Mesenchymal stem cell (in vitro differentiated cells and primary cell): ENCODE data around the gene PEX5L.

Source experiments
- DNase-seq: peaks from one replicate; pipeline ENCODE4 v3.0.0-alpha.2; 2013
- H2AFZ ChIP-seq: one replicate; pipeline ENCODE4 v1.6.1; 2013; ENCODE audit warnings: low read depth, mild to moderate bottlenecking, control low read depth, inconsistent platforms, low read length, moderate library complexity
- H2AK5ac ChIP-seq: 2 replicates; pipeline ENCODE4 v1.6.1; 2013; ENCODE audit warnings: low read length, moderate library complexity, mild to moderate bottlenecking, inconsistent platforms; ENCODE audit not compliant: severe bottlenecking
- H2BK120ac ChIP-seq: one replicate; pipeline ENCODE4 v1.6.1; 2013; ENCODE audit warnings: low read depth, mild to moderate bottlenecking, inconsistent platforms, low read length, moderate library complexity
- H2BK12ac ChIP-seq, 2 experiments: one replicate each; pipeline ENCODE4 v1.6.1; 2013; ENCODE audit warnings: inconsistent platforms in 2 of 2, low read length in 2 of 2, mild to moderate bottlenecking in 2 of 2, moderate library complexity in 2 of 2, control low read depth in 1 of 2
- H2BK15ac ChIP-seq: one replicate; pipeline ENCODE4 v1.6.1; 2013; ENCODE audit warnings: mild to moderate bottlenecking, low read depth, inconsistent platforms; ENCODE audit not compliant: poor library complexity, severe bottlenecking
- H2BK5ac ChIP-seq: 2 replicates; pipeline ENCODE4 v1.6.1; 2013; ENCODE audit warnings: low read depth, mild to moderate bottlenecking, low read length, control low read depth, inconsistent platforms; ENCODE audit not compliant: poor library complexity, severe bottlenecking
- H3K14ac ChIP-seq, 2 experiments: one replicate each; pipeline ENCODE4 v1.6.1; 2013; ENCODE audit warnings: inconsistent platforms in 2 of 2, low read length in 2 of 2, control low read depth in 1 of 2, mild to moderate bottlenecking in 1 of 2, moderate library complexity in 1 of 2
- H3K18ac ChIP-seq, 2 experiments: one replicate each; pipeline ENCODE4 v1.6.1; 2013; ENCODE audit warnings: inconsistent platforms in 2 of 2, low read length in 2 of 2, control low read depth in 1 of 2, low read depth in 1 of 2, mild to moderate bottlenecking in 1 of 2
- H3K23ac ChIP-seq, 2 experiments: one replicate each; pipeline ENCODE4 v1.6.1; 2013; ENCODE audit warnings: inconsistent platforms in 2 of 2, low read length in 2 of 2, mild to moderate bottlenecking in 2 of 2, moderate library complexity in 2 of 2, control low read depth in 1 of 2
- H3K27ac ChIP-seq: 2 replicates; pipeline ENCODE4 v1.5.1; 2013; ENCODE audit warnings: mild to moderate bottlenecking, moderate library complexity, low read length, control low read depth, inconsistent platforms; ENCODE audit not compliant: poor library complexity, severe bottlenecking
- H3K27me3 ChIP-seq, 2 experiments: 2 replicates each; pipeline versions ENCODE4 v1.6.1 to v1.7.0; 2013; ENCODE audit warnings: low read length in 2 of 2, mild to moderate bottlenecking in 2 of 2, moderate library complexity in 2 of 2, control low read depth in 1 of 2, inconsistent platforms in 1 of 2; ENCODE audit not compliant: control insufficient read depth in 1 of 2, insufficient read depth in 1 of 2
- H3K36me3 ChIP-seq, 2 experiments: 2 replicates each; pipeline versions ENCODE4 v1.6.1 to v1.7.0; 2013; ENCODE audit warnings: low read length in 2 of 2, control low read depth in 1 of 2, inconsistent platforms in 1 of 2, low read depth in 1 of 2, mild to moderate bottlenecking in 1 of 2; ENCODE audit not compliant: insufficient read depth in 2 of 2, control insufficient read depth in 1 of 2
- H3K4ac ChIP-seq, 2 experiments: one replicate each; pipeline ENCODE4 v1.6.1; 2013; ENCODE audit warnings: inconsistent platforms in 2 of 2, low read length in 2 of 2, mild to moderate bottlenecking in 2 of 2, moderate library complexity in 2 of 2, control low read depth in 1 of 2, low read depth in 1 of 2
- H3K4me1 ChIP-seq: 2 replicates; pipeline ENCODE4 v1.6.1; 2013; ENCODE audit warnings: low read depth, low read length, control low read depth; ENCODE audit not compliant: control insufficient read depth, insufficient read depth
- H3K4me2 ChIP-seq: 2 replicates; pipeline ENCODE4 v1.6.1; 2013; ENCODE audit warnings: low read length, mild to moderate bottlenecking, inconsistent platforms; ENCODE audit not compliant: poor library complexity, severe bottlenecking
- H3K4me3 ChIP-seq, 2 experiments: 2 replicates each; pipeline versions ENCODE4 v1.5.1 to v1.7.0; 2013; ENCODE audit warnings: low read length in 2 of 2, mild to moderate bottlenecking in 2 of 2, control low read depth in 1 of 2, low read depth in 1 of 2; ENCODE audit not compliant: insufficient read depth in 1 of 2
- H3K79me1 ChIP-seq: replicated peaks from 2 replicates; pipeline ENCODE4 v1.6.1; 2013; ENCODE audit warnings: mild to moderate bottlenecking, control low read depth, low read length, inconsistent platforms; ENCODE audit not compliant: poor library complexity, severe bottlenecking
- H3K9ac ChIP-seq: 2 replicates; pipeline ENCODE4 v1.7.0; 2013; ENCODE audit warnings: mild to moderate bottlenecking, low read length, moderate library complexity
- H3K9me3 ChIP-seq: 2 replicates; pipeline ENCODE4 v1.7.0; 2013; ENCODE audit warnings: mild to moderate bottlenecking, low read length; ENCODE audit not compliant: control insufficient read depth
- H4K8ac ChIP-seq: one replicate; pipeline ENCODE4 v1.6.1; 2013; ENCODE audit warnings: inconsistent platforms, mild to moderate bottlenecking, low read length, moderate library complexity
- H4K91ac ChIP-seq: one replicate; pipeline ENCODE4 v1.6.1; 2013; ENCODE audit warnings: mild to moderate bottlenecking, low read length, inconsistent platforms
- WGBS: methylation state at CpG from one replicate; pipeline ENCODE4 v1.1.7; 2013; ENCODE audit warnings: mixed read lengths; 5-methylcytosine and 5-hydroxymethylcytosine counted together

Gene PEX5L

DNA sequence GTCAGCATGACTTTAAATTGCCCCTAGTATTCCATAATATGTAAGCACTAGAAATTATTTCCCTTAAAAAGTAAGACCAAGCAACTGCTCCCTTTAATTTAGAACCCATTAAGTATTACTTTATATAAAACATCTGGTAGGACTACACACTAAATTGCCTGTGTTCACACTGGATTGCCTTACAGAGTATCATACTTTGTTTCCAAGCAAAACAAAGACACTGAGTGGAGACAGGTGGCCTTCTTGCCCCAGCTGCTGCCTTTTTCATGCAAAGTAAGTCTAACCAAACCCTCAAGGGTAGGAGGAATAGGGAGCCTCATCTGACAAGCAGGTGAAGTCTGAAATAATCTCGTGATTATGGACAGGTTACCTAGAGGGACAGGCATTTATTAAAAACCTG lies 87.3 kb downstream of the PEX5L start:
- no peak overlapping the region for H3K27ac ChIP-seq
- no peaks in the 10 kb centered on the region for H3K27me3 ChIP-seq
- DNase-seq = no peak

DNA sequence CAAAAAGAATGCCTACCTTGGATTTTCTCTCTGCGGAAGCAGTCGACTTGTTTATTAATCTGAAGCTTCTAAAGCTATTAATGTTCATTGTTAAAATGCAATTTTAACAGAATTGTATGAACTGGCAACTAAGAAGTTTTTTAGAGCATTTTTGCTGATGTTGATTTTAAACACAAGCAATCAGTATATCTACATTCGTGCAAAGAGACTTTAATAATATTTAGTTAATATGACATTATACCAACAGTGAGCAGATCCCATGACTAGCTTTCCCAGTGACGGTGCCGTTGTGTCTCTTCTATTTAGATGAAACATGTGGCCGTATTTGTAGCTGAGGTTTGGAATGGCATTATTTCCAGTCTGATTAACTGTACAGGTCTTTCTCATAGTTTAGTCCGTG lies 88.0 kb downstream of the PEX5L start:
- Histone ChIP-seq H3K27me3 (no peaks in the 10 kb centered on the region), H2BK120ac (no peak overlapping the region), H2BK5ac (no peak overlapping the region), H2BK12ac (no peak overlapping the region), H3K23ac (no peak overlapping the region), H3K4ac (no peak overlapping the region), H2AK5ac (no peak overlapping the region), H3K4me2 (no peak overlapping the region), H2BK15ac (no peak overlapping the region), H3K9ac (no peak overlapping the region), H4K91ac (no peak overlapping the region), H3K27ac (no peak overlapping the region), H3K14ac (no peak overlapping the region), H2AFZ (no peak overlapping the region), H3K79me1 (no peaks in the 10 kb centered on the region), H3K4me1 (no peaks in the 10 kb centered on the region), H4K8ac (no peak overlapping the region), H3K9me3 (no peaks in the 10 kb centered on the region), H3K36me3 (no peaks in the 10 kb centered on the region), H3K4me3 (no peak overlapping the region), H3K18ac (no peak overlapping the region)
- DNase-seq = no peak
- 89% methylated on average over 4 of the region's 7 CpGs for WGBS

More for the DNA sequence above, 87.3 kb downstream of the PEX5L start:
- Histone ChIP-seq H3K4me1 (no peaks in the 10 kb centered on the region), H2BK12ac (no peak overlapping the region), H2BK15ac (no peak overlapping the region), H3K4me3 (no peak overlapping the region), H2BK120ac (no peak overlapping the region), H3K79me1 (no peaks in the 10 kb centered on the region), H3K4ac (no peak overlapping the region), H3K36me3 (no peaks in the 10 kb centered on the region), H3K4me2 (no peak overlapping the region), H3K9me3 (no peaks in the 10 kb centered on the region), H3K9ac (no peak overlapping the region), H2AK5ac (no peak overlapping the region), H2BK5ac (no peak overlapping the region), H3K18ac (no peak overlapping the region), H4K8ac (no peak overlapping the region), H4K91ac (no peak overlapping the region), H2AFZ (no peak overlapping the region), H3K23ac (no peak overlapping the region), H3K14ac (no peak overlapping the region)
- 53% methylated on average over 1 of the region's 1 CpG for WGBS

DNA sequence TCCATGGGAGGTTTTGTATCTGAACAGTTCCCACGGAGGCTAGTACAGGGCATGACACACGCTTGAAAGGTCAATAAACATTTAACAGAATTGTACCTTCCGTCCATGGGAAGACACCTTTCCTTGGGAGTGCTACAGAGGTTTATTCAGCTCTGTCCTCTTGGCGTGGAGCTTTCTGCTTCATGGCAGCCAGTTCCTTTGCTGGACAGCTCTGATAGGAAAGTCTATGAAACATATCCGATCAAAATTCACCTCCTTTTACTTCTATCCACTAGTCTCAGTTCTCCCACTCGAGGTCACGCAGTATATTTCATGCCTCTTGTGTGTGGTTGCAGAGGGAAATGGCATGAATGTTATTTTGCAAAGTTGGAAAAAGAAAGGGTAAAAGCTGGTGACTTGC lies 91.2 kb downstream of the PEX5L start:
- H2AFZ ChIP-seq = no peak overlapping the region
- H3K4me1 ChIP-seq = peaks cover 5% of the 10 kb centered on the region
- H3K27ac ChIP-seq = no peak overlapping the region
- no peak overlapping the region for H2BK12ac ChIP-seq
- H2BK120ac ChIP-seq = no peak overlapping the region
- H3K4me3 ChIP-seq = no peak overlapping the region
- no peak overlapping the region for H2BK15ac ChIP-seq
- DNase-seq = no peak
- 58% methylated on average over 6 of the region's 7 CpGs for WGBS
- H3K9me3 ChIP-seq = no peaks in the 10 kb centered on the region
- no peak overlapping the region for H2AK5ac ChIP-seq
- H3K79me1 ChIP-seq = no peaks in the 10 kb centered on the region
- no peak overlapping the region for H3K4me2 ChIP-seq
- no peak overlapping the region for H2BK5ac ChIP-seq
- no peak overlapping the region for H3K4ac ChIP-seq
- H3K14ac ChIP-seq = no peak overlapping the region
- H3K18ac ChIP-seq = no peak overlapping the region
- no peak overlapping the region for H3K9ac ChIP-seq
- peaks cover 0 to 4% of the 10 kb centered on the region in 2 experiments for H3K27me3 ChIP-seq
- H4K91ac ChIP-seq = no peak overlapping the region
- no peaks in the 10 kb centered on the region for H3K36me3 ChIP-seq
- no peak overlapping the region for H3K23ac ChIP-seq
- no peak overlapping the region for H4K8ac ChIP-seq

DNA sequence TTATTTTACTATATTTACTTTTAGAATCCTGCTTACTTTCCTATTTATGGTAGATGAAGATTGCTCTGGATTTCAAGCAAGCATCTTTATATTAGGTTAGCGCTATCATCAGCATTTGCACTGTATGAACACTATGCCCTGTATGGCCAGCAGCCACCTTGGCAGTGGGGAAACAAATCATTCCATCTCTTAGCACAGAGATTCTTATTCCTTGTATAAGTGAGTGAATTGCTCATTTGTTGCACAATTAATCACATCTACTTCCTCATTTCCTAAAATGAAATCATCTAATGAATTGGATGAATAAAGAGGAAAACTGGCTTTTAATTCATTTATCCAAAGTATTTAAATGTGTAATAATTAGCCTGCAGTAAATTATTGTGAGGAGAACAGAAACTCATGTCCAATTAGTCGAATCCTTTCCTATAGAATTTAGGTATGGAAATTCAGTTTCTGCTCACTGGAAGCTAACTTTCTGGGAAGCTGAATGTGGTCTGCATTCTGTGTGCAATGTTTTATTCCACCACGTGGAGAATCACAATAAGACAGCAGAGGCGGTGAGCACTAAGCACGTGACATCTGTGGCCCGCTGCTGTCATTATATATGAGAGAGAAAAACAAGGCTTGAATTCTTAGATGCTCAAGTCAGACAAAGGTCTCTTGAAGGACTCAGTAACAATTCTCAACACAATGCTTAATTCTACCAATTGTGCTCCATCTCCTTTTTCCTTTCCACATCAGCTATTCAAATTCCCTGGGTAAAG lies 93.4 kb downstream of the PEX5L start:
- H4K91ac ChIP-seq = no peak overlapping the region
- H3K4me1 ChIP-seq = peaks cover 5% of the 10 kb centered on the region
- H3K4ac ChIP-seq = no peak overlapping the region
- H3K4me2 ChIP-seq = no peak overlapping the region
- no peak overlapping the region for H3K18ac ChIP-seq
- H4K8ac ChIP-seq = no peak overlapping the region
- H2BK120ac ChIP-seq = no peak overlapping the region
- no peak overlapping the region for H3K4me3 ChIP-seq
- no peak overlapping the region for H3K14ac ChIP-seq
- H3K9ac ChIP-seq = no peak overlapping the region
- H2BK5ac ChIP-seq = no peak overlapping the region
- WGBS = 84% methylated on average over 6 of the region's 6 CpGs
- no peaks in the 10 kb centered on the region for H3K79me1 ChIP-seq
- peaks cover 0 to 4% of the 10 kb centered on the region in 2 experiments for H3K27me3 ChIP-seq
- no peak for DNase-seq
- H3K23ac ChIP-seq = no peak overlapping the region
- no peak overlapping the region for H2AK5ac ChIP-seq
- no peaks in the 10 kb centered on the region for H3K9me3 ChIP-seq
- H2AFZ ChIP-seq = no peak overlapping the region
- no peaks in the 10 kb centered on the region for H3K36me3 ChIP-seq
- H3K27ac ChIP-seq = no peak overlapping the region
- no peak overlapping the region for H2BK15ac ChIP-seq
- no peak overlapping the region for H2BK12ac ChIP-seq
